Stimulated activated CD4-positive, alpha-beta T cell treated with anti-CD3 and anti-CD28 coated beads, Interleukin-1b, Interleukin-23, amount 100 ng/mL, for 4 hours (primary cell): ENCODE data around the gene GATA3.
A peak's percentile ranks its signal among the peaks of the same experiment; 100 is the strongest.

ENCODE experiments used
- DNase-seq, 2 donors: peaks; one replicate each; pipeline ENCODE4 v3.0.0-alpha.2; 2020; ENCODE audit warnings: low read depth in 2 of 2

The GATA3 gene

DNA sequence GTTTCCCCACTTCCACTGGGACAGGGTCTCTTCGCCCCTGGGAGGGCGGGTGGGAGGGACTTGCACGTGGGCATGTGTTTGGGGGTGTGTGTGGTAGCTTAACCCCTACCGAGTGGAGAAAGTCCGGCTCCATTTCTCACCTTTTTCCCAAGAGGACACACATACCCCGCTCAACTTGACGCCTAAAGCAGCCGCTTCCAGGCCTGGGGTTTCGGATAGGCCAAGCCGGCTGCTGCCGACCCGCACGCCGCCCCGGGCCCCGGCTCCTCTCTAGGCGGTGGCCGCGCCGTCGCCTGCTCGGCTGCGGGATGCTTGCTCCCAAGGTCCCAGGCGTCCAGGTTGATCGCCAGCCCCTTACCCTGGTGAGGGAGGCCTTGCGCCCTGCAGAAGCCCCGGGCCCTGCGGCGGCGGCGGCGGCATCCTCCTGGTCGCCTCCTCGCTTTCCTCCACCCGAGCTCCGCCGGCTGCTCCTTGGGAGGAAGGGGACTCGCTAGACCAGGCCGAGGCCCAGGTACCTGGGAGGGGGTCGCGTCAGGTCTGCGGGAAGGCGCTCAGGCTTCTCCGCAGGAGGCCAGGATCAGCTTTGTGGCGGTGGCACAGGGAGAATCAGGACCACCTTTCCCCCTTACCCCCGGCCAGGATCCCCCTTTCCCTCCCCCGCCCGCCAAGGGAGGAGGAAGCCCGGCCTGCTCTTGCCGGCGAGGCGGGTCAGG is 3.2 kb upstream of the GATA3 start:
- DNase-seq, result no peak

GRCh38 chr10:8051851-8052257 is 2.6 kb upstream of the GATA3 start:
- no peak for DNase-seq

DNA sequence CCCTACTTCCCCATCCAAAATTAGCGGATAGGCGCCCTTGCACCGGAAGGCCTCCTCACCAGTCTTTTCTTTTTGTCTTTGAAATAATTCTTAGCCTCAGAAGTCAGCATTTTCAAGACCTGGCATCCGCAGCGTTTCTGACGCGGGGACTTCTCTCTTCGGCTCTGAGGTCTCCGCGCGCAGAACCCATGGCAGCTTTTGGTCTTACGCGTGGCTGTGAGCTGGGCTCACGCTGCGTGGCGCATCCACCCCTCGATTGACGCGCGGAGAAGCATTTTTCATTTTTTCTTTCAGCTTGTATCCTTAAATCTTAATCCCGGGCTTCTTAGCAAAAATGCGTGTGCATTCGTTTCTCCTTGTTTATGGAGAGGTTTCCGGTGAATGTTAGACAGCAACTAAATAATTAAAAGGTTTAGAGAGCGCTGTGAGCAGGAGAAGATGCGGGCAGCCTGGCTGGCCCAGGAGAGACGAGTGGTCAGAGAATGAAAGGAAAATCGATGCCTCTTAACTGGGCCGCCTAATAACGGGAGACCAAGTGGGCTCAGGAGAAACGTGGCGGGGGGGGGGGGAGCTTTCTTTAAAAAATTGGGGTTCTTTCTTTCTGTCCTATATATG is 2.0 kb upstream of the GATA3 start:
- DNase-seq, result no peak

DNA sequence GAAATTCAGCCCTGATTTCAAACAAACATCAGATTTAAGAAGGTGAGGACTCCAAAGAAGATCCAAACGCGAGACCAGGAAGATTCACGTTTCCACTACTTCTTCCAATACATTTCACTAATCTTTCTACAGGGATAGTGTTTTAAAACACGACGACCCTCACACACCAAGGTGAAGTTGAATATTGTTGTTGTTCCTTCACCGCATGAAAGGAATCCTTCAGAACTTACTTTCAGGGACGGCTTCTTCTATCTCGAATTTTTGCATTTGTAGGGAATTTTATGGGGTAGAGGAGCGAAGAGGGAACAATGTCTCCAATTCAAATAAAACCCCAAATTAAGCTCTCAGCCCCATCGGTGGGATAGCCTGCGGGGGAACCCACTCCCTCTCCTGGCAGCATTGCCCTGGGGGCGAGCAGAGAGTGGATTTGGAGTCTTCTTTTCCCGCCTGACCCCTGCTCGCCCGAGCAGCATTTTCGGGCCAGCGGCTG is 1.5 kb upstream of the GATA3 start:
- no peak for DNase-seq

GRCh38 chr10:8053446-8054243 is 843 bp upstream of the GATA3 start:
- DNase-seq, result peak; percentile 96 to 99

- DNase-seq, result no peak
These were observed 319 bp upstream of the GATA3 start for GRCh38 chr10:8054244-8054493.

DNA sequence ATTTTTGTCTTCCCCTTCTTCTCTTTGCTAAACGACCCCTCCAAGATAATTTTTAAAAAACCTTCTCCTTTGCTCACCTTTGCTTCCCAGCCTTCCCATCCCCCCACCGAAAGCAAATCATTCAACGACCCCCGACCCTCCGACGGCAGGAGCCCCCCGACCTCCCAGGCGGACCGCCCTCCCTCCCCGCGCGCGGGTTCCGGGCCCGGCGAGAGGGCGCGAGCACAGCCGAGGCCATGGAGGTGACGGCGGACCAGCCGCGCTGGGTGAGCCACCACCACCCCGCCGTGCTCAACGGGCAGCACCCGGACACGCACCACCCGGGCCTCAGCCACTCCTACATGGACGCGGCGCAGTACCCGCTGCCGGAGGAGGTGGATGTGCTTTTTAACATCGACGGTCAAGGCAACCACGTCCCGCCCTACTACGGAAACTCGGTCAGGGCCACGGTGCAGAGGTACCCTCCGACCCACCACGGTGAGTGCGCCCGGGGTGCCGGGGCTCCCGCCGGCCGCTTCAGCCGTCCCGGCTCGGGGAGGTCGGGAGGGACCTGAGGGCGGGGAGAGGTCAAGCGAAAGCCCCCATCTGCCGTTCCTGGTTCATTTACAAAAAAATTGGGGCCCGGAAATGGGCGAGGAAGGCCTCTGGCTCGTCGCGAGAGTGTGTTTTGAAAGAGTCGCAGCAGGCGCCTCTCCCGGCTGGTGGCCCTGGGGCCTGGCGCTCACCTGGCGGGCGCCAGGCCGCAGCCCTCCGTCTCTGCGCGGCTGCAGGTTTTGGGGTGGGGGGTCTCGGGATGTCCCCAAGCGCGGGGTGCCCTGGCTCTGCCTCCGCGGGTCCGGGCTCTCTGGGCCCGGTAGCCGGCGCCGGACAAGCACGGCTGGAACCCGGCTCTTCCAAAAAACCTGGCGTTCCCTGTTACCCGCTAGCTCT is 1.2 kb downstream of the GATA3 start:
- DNase-seq, result no peak

DNA sequence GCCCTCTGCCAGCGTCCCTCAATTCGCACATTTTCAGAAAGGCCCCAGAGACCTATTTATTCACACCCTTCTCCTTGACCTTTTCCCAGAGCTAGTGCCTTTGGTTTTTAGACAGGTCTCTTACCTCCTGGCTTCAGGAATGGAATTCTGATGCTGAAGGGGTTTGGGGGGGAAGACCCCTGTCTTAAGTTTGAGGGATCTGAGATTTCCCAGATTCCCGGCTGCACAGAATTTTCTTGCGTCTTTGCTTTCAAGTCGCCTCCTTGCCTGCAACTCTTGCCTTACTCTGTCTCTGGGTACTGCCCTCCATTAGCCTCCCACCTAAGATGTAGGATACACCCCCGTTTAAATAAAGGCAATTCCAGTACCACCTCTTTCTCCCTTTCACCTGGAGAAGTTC is 1.9 kb downstream of the GATA3 start:
- DNase-seq, result no peak

- peak in 1 of 2 donors; percentile 36 for DNase-seq
These were observed 2.4 kb downstream of the GATA3 start for GRCh38 chr10:8056871-8057331.

DNA sequence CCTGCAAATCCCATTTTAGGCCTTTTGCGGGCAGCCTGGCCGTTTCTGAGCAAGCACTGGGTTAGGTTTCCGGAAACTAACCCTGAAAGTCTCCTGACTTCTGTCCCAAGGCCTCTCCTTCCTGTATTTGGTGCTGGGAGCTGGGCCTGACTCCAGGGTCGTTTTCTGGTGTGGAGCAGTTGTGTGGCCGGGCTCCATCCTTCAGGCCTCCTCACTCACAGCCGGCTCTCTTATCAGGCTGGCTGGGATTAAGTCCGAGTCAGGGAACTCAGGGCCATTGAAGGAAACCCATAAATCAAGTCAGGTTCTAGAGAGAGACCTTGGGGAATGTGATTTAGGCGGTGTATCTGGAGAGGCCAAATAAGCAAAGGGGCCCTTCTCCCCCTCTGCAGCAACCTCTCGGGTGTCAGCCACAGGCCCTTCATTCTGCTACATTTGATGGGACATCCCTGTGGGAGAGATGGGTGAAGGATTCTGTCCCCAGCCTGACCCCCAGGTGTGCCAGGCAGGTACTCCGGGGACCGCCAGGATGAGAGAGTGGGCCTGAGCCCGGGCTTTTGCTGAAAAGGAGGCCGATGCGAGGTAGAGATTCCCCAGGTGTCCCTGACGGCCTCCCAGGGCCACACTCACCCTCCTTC is 3.3 kb downstream of the GATA3 start:
- no peak for DNase-seq

DNA sequence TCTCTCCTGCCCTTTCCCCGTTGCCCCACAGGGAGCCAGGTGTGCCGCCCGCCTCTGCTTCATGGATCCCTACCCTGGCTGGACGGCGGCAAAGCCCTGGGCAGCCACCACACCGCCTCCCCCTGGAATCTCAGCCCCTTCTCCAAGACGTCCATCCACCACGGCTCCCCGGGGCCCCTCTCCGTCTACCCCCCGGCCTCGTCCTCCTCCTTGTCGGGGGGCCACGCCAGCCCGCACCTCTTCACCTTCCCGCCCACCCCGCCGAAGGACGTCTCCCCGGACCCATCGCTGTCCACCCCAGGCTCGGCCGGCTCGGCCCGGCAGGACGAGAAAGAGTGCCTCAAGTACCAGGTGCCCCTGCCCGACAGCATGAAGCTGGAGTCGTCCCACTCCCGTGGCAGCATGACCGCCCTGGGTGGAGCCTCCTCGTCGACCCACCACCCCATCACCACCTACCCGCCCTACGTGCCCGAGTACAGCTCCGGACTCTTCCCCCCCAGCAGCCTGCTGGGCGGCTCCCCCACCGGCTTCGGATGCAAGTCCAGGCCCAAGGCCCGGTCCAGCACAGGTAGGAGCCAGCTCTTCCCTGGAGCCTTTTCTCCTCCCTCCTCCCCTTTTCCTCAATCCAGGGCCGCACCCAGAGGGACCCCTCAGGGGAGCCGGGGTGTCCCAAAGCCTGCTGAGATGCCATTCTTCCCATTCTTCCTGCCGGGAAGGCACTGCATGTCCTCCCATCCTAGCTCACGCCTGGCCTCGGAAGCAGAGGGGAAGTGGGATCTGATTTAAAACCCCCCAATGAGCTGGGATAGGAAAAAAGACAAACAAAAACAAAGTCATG is 4.0 kb downstream of the GATA3 start:
- no peak for DNase-seq

GRCh38 chr10:8059191-8059936 is 4.9 kb downstream of the GATA3 start:
- DNase-seq, result no peak

DNA sequence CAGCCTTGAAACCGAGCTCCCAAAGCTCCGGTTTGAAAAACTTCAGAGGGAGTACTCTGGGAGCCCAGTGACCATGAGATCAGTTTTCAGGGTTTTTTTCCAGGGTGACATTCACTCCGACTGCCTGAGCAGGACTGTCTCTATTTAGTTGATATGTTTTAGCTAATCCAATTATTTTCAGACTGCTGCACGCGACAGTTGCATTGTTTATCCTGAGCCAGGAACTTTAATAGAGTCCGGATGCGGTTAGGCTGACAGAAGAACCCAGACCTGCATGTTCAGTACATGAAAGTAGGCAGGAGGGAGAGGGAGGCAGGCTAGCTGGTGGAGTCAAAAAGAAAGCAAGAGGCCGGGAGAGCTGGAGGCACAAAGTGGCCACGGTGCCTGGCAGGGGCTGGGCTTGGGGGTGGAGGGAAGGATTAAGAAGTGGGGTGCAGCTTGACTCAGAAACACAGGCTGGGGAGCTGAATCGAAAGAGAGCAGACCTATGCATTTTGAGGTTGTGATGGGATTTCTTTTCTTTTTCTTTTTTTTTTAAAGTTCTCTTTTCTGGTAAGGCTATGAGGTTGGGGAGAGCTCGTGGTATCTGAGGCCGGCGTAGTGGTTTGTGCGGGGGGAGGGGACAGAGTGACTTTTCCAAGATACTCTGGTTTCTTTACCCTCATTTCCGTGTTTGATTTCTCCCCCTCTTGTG is 5.7 kb downstream of the GATA3 start:
- no peak for DNase-seq

DNA sequence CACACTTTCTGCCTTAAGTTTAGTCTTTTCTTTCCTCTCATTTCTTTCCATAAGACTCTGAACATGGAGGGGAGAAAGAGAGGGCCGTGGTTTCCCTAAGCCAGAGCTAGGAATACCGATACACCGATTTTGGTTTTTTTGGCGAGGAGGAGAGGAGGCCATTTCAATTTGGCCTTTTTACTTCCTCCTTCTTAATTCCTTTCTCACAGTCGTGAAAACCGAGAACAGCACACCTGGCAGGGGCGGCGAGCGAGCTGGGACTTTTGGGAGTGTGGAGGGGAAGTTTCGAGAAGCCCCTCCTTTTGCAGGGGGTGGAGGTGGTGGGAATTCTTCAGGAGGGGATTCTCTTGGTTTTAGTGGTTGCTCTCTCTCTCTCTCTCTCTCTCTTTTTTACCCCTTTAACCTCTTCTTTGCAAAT is 6.2 kb downstream of the GATA3 start:
- DNase-seq, result no peak

GRCh38 chr10:8061274-8062211 is 7.1 kb downstream of the GATA3 start:
- DNase-seq, result no peak

- no peak for DNase-seq
These were observed 8.8 kb downstream of the GATA3 start for GRCh38 chr10:8063128-8063908.

- DNase-seq, result no peak
These were observed 9.4 kb downstream of the GATA3 start for GRCh38 chr10:8063935-8064334.
